Keratinocyte (primary cell): ENCODE data around the gene NEK6. TPM values are rescaled to one million over a fixed set of nuclear protein-coding genes. Genes with fewer than 3 reads are reported as not detected.

Experiments
- DNase-seq: peaks from one replicate; pipeline ENCODE4 v3.0.0-alpha.2; 2011; ENCODE audit warnings: low read depth, missing footprints, low spot score
- FAIRE-seq: peaks from 2 replicates; lab custom pipeline; 2011; peaks lifted over from hg19 to GRCh38; lab: Jason Lieb, UNC
- H2AFZ ChIP-seq: 2 replicates; pipeline ENCODE4 v1.6.0; 2012; ENCODE audit warnings: low read length, control low read depth, inconsistent platforms; ENCODE audit not compliant: control insufficient read depth
- H3K27ac ChIP-seq: 2 replicates; pipeline ENCODE4 v1.5.1; 2011; ENCODE audit warnings: low read length; ENCODE audit not compliant: control insufficient read depth, insufficient read depth
- H3K27me3 ChIP-seq: 3 replicates; pipeline ENCODE4 v1.6.0; 2011; ENCODE audit warnings: low read length; ENCODE audit not compliant: control insufficient read depth, insufficient read depth; ENCODE audit errors: extremely low read depth
- H3K36me3 ChIP-seq, 2 experiments: 2 replicates in 1 of 2; 3 replicates in 1 of 2; pipeline ENCODE4 v1.5.1; 2011; ENCODE audit warnings: low read length in 2 of 2, mild to moderate bottlenecking in 1 of 2; ENCODE audit not compliant: control insufficient read depth in 2 of 2, insufficient read depth in 2 of 2; ENCODE audit errors: extremely low read depth in 1 of 2
- H3K4me1 ChIP-seq: 3 replicates; pipeline ENCODE4 v1.5.1; 2011; ENCODE audit warnings: low read length; ENCODE audit not compliant: control insufficient read depth, insufficient read depth; ENCODE audit errors: extremely low read depth
- H3K4me2 ChIP-seq: 3 replicates; pipeline ENCODE4 v1.6.0; 2011; ENCODE audit warnings: low read depth, low read length; ENCODE audit not compliant: control insufficient read depth, insufficient read depth; ENCODE audit errors: extremely low read depth
- H3K4me3 ChIP-seq, 3 experiments: fragments of 200-600 bp in 1 of 3; sonication (generic) in 1 of 3; 2 replicates in 2 of 3; 3 replicates in 1 of 3; pipeline ENCODE4 v1.5.1; 2011 to 2016; ENCODE audit warnings: low read length in 3 of 3, mild to moderate bottlenecking in 3 of 3, control low read depth in 2 of 3, inconsistent platforms in 1 of 3, low read depth in 1 of 3, mixed read lengths in 1 of 3, mixed run types in 1 of 3, moderate library complexity in 1 of 3; ENCODE audit not compliant: control insufficient read depth in 2 of 3, insufficient read depth in 2 of 3; ENCODE audit errors: extremely low read depth in 1 of 3
- H3K79me2 ChIP-seq: 2 replicates; pipeline ENCODE4 v1.6.0; 2012; ENCODE audit warnings: low read length; ENCODE audit not compliant: control insufficient read depth, insufficient read depth
- H3K9ac ChIP-seq: 3 replicates; pipeline ENCODE4 v1.6.0; 2011; ENCODE audit warnings: low read length; ENCODE audit not compliant: control insufficient read depth, insufficient read depth; ENCODE audit errors: extremely low read depth
- H3K9me1 ChIP-seq: 3 replicates; pipeline ENCODE4 v1.6.0; 2011; ENCODE audit warnings: low read length; ENCODE audit not compliant: control insufficient read depth, insufficient read depth; ENCODE audit errors: extremely low read depth
- H3K9me3 ChIP-seq: 2 replicates; pipeline ENCODE4 v1.5.1; 2012; ENCODE audit warnings: low read depth, low read length; ENCODE audit not compliant: control insufficient read depth
- H4K20me1 ChIP-seq: 3 replicates; pipeline ENCODE4 v1.6.0; 2011; ENCODE audit warnings: low read length; ENCODE audit not compliant: control insufficient read depth, insufficient read depth; ENCODE audit errors: extremely low read depth
- EZH2 ChIP-seq: IDR thresholded peaks from one replicate; pipeline ENCODE4 v1.6.1; 2012; ENCODE audit warnings: inconsistent platforms, mild to moderate bottlenecking, low read length, moderate library complexity
- dilution Hi-C: fragments of 300-500 bp; cut with MboI; formaldehyde crosslinking; loops from one replicate; pipeline ENCODE4 v1.7.0; 2020; ENCODE audit warnings: low sequenced_read_pairs; ENCODE audit not compliant: extremely low pct_ligation_motif_present
- polyA plus RNA-seq, 5 experiments: library from polyadenylated mRNA; depleted of rRNA in 3 of 5; stranded (reverse) in 3 of 5; stranded (forward) in 1 of 5; unstranded in 1 of 5; fragments of >200 nt; gene quantifications; 1 replicate in 1 of 5; 2 replicates in 3 of 5; 3 replicates in 1 of 5; pipeline versions ENCODE4 v1.2.1 to v1.2.3, GENCODE V29; 2011 to 2012; ENCODE audit warnings: missing spikeins in 2 of 5, low read depth in 1 of 5, low replicate concordance in 1 of 5
- TF ChIP-seq, protein P1 (sequence below), 3 experiments: IDR thresholded peaks in 1 of 3; conservative IDR thresholded peaks in 1 of 3; optimal IDR thresholded peaks in 1 of 3; 2 replicates in 2 of 3; 3 replicates in 1 of 3; pipeline versions ENCODE3 to v1.5.1; 2011; ENCODE audit warnings: low read length in 3 of 3, mild to moderate bottlenecking in 3 of 3, moderate library complexity in 2 of 3, control low read depth in 1 of 3, inconsistent platforms in 1 of 3; ENCODE audit not compliant: insufficient read depth in 2 of 3; ENCODE audit errors: extremely low read depth in 1 of 3

Gene NEK6
- polyA plus RNA-seq, 1 donor (not counting 4 experiments of a cell fraction or from before 2014, with no cell fraction given), result 56.4 TPM

DNA sequence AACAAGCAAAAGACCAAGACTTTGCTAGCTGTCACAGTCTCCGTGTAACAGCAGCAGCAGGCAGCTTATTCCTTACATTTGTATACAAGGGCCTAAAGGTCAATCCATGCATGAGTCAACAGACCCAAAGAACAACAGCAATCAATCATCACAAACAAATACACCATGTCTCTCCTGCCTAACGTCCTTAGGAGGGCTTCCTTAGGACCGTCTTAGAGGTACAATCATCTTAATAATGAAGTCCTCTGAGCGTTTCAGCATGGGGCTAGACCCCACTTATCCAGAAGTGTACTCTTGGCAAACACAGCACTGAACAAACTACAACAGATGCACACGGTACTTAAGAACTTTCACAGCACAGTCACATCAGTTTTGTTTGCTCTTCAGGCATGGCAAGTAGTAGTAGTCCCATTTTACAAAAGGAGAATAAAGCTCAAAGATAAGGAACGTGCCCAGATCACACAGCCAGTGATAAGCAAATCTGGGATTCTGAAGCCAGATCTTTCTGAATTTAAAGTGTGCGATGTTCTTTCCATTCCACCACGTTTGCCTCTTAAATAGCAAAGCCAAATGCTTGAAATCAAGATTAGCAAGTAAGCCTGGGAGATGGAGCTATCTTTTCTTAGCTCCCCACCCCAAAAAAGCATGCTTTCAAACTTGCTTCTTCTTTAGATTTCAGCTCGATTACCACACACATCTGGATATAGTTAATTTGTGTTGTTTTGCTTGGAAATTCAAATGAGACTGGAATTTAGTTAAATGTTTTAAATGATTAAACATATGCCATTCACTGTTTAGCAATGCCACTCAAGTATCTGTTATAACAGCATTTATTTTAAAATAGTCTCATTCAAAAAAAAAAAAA lies 133.3 kb downstream of the NEK6 start:
- no peak for FAIRE-seq
- H3K27ac ChIP-seq, result no peak overlapping the region

GRCh38 chr9:124392254-124392870 lies 134.6 kb downstream of the NEK6 start:
- Histone ChIP-seq H3K27ac (peak overlapping the region; percentile 50), H3K4me3 (no peak overlapping the region), H3K79me2 (peaks cover 83% of the 10 kb centered on the region), H3K27me3 (no peaks in the 10 kb centered on the region), H4K20me1 (peaks cover 16% of the 10 kb centered on the region), H2AFZ (no peak overlapping the region), H3K36me3 (peaks cover 9 to 29% of the 10 kb centered on the region in 2 experiments), H3K4me1 (peaks cover 33% of the 10 kb centered on the region), H3K4me2 (peak overlapping the region; percentile 42), H3K9me3 (no peaks in the 10 kb centered on the region), H3K9me1 (peaks cover 7% of the 10 kb centered on the region), H3K9ac (no peak overlapping the region)
- FAIRE-seq (no peak), DNase-seq (no peak)
- TF ChIP-seq, protein P1, sequence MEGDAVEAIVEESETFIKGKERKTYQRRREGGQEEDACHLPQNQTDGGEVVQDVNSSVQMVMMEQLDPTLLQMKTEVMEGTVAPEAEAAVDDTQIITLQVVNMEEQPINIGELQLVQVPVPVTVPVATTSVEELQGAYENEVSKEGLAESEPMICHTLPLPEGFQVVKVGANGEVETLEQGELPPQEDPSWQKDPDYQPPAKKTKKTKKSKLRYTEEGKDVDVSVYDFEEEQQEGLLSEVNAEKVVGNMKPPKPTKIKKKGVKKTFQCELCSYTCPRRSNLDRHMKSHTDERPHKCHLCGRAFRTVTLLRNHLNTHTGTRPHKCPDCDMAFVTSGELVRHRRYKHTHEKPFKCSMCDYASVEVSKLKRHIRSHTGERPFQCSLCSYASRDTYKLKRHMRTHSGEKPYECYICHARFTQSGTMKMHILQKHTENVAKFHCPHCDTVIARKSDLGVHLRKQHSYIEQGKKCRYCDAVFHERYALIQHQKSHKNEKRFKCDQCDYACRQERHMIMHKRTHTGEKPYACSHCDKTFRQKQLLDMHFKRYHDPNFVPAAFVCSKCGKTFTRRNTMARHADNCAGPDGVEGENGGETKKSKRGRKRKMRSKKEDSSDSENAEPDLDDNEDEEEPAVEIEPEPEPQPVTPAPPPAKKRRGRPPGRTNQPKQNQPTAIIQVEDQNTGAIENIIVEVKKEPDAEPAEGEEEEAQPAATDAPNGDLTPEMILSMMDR (optimal IDR thresholded peaks at IDR 0.05 in 1 of 3, IDR thresholded peaks at IDR 0.05 in 1 of 3, conservative IDR thresholded peaks at IDR 0.05 in 1 of 3; ENCODE audit: extremely low read depth in 1 of 3, insufficient read depth in 2 of 3, low read length in 3 of 3), result no peak
- TF ChIP-seq EZH2, result no peak
- dilution Hi-C loops, result loop anchor here (25.0 kb wide), 1 partner anchor 145 kb away; no protein-coding TSS in a partner anchor

More for the DNA sequence above, 133.3 kb downstream of the NEK6 start:
- Histone ChIP-seq H3K4me2 (no peak overlapping the region), H3K79me2 (peaks cover 83% of the 10 kb centered on the region), H3K9ac (no peak overlapping the region), H3K4me1 (peaks cover 33% of the 10 kb centered on the region), H2AFZ (no peak overlapping the region), H3K4me3 (no peak overlapping the region), H3K36me3 (peaks cover 6 to 20% of the 10 kb centered on the region in 2 experiments), H3K9me3 (no peaks in the 10 kb centered on the region), H4K20me1 (peaks cover 19% of the 10 kb centered on the region), H3K27me3 (no peaks in the 10 kb centered on the region), H3K9me1 (peaks cover 7% of the 10 kb centered on the region)
- TF ChIP-seq, protein P1 (optimal IDR thresholded peaks at IDR 0.05 in 1 of 3, IDR thresholded peaks at IDR 0.05 in 1 of 3, conservative IDR thresholded peaks at IDR 0.05 in 1 of 3; ENCODE audit: extremely low read depth in 1 of 3, insufficient read depth in 2 of 3, low read length in 3 of 3), result no peak
- no peak for TF ChIP-seq EZH2
- dilution Hi-C loops, result loop anchor here (25.0 kb wide), 1 partner anchor 146 kb away; no protein-coding TSS in a partner anchor
- DNase-seq, result no peak
